K562 (cell line): ENCODE data around the gene UNKL. TPM values are rescaled to one million over a fixed set of nuclear protein-coding genes. Genes with fewer than 3 reads are reported as not detected.

ENCODE experiments used
- ATAC-seq: fragments of 200-7000 bp; cut with Tn5 transposase; 3 replicates; pipeline ENCODE4 v1.9.1; 2020; ENCODE audit warnings: moderate library complexity
- BruUV-seq: library from RNA; stranded (reverse); fragments of 400-500 nt; replicated peaks from 2 replicates; lab custom pipeline; 2021; lab: Mats Ljungman, UMichigan
- CTCF ChIA-PET: fragments of 300-600 bp; formaldehyde crosslinking; extraction: SDS; loops from one replicate; lab custom pipeline; 2021; ENCODE audit warnings: low intra/inter-chr PET ratio; lab: Yijun Ruan, JAX
- POLR2A ChIA-PET: fragments of 300-600, 350-650 bp; sonication (Branson Sonifier 250); formaldehyde crosslinking; extraction: SDS; loops from one replicate; lab custom pipeline; 2021; ENCODE audit warnings: antibody characterized with exemption, inconsistent platforms; lab: Yijun Ruan, JAX
- DNase-seq, 4 experiments: peaks; one replicate each; pipeline versions ENCODE4 v3.0.0 to v3.0.0-alpha.2; 2011 to 2018; ENCODE audit warnings: low spot score in 3 of 4, mixed read lengths in 3 of 4; ENCODE audit errors: extremely low read depth in 1 of 4
- FAIRE-seq: peaks from 2 replicates; lab custom pipeline; 2011; peaks lifted over from hg19 to GRCh38; lab: Jason Lieb, UNC
- H2AFZ ChIP-seq: 2 replicates; pipeline ENCODE4 v1.6.0; 2011; ENCODE audit warnings: low read depth, low read length, control low read depth, inconsistent platforms
- H3K27ac ChIP-seq: fragments of 200-600 bp; 3 replicates; pipeline ENCODE4 v1.8.0; 2011; ENCODE audit warnings: low read depth, mild to moderate bottlenecking, control low read depth, inconsistent platforms, low read length, moderate library complexity, mixed read lengths; ENCODE audit errors: extremely low read depth
- H3K27me3 ChIP-seq, 2 experiments: fragments of 300-600 bp in 1 of 2; 2 replicates in 1 of 2; 3 replicates in 1 of 2; pipeline versions ENCODE4 v1.6.0 to v1.8.0; 2011; ENCODE audit warnings: inconsistent platforms in 2 of 2, low read length in 2 of 2, mild to moderate bottlenecking in 1 of 2, mixed read lengths in 1 of 2, moderate library complexity in 1 of 2; ENCODE audit not compliant: control insufficient read depth in 2 of 2, insufficient read depth in 2 of 2
- H3K36me3 ChIP-seq: fragments of 300-600 bp; 3 replicates; pipeline ENCODE4 v1.8.0; 2011; ENCODE audit warnings: mild to moderate bottlenecking, low read length, inconsistent platforms; ENCODE audit not compliant: control insufficient read depth, insufficient read depth
- H3K4me1 ChIP-seq, 2 experiments: fragments of 200-600 bp in 1 of 2; replicated peaks in 1 of 2; 2 replicates in 1 of 2; 3 replicates in 1 of 2; pipeline versions ENCODE4 v1.5.1 to v1.8.0; 2011; ENCODE audit warnings: inconsistent platforms in 2 of 2, low read length in 2 of 2, mild to moderate bottlenecking in 1 of 2, mixed read lengths in 1 of 2, moderate library complexity in 1 of 2; ENCODE audit not compliant: control insufficient read depth in 2 of 2, insufficient read depth in 2 of 2
- H3K4me2 ChIP-seq: 2 replicates; pipeline ENCODE4 v1.6.1; 2011; ENCODE audit warnings: low read length, control low read depth, inconsistent platforms, mixed read lengths; ENCODE audit not compliant: insufficient read depth
- H3K4me3 ChIP-seq: fragments of 200-600 bp; sonication (generic), shearing (Covaris generic); 2 replicates; pipeline ENCODE4 v1.5.1; 2016; ENCODE audit warnings: control low read depth, inconsistent platforms
- H3K79me2 ChIP-seq: fragments of 200-600 bp; 3 replicates; pipeline ENCODE4 v1.8.0; 2011; ENCODE audit warnings: low read length, inconsistent platforms; ENCODE audit not compliant: control insufficient read depth, insufficient read depth
- H3K9ac ChIP-seq, 2 experiments: 2 replicates each; pipeline versions ENCODE4 v1.6.0 to v1.6.1; 2011; ENCODE audit warnings: low read depth in 2 of 2, low read length in 2 of 2, control low read depth in 1 of 2, inconsistent platforms in 1 of 2, mild to moderate bottlenecking in 1 of 2, mixed read lengths in 1 of 2; ENCODE audit not compliant: insufficient read depth in 1 of 2
- H3K9me1 ChIP-seq: one replicate; pipeline ENCODE4 v1.6.0; 2011; ENCODE audit warnings: inconsistent platforms, mild to moderate bottlenecking, low read length, moderate library complexity; ENCODE audit not compliant: control insufficient read depth, insufficient read depth
- H3K9me3 ChIP-seq: replicated peaks from 2 replicates; pipeline ENCODE4 v1.5.1; 2011; ENCODE audit warnings: low read depth, low read length, inconsistent platforms; ENCODE audit not compliant: control insufficient read depth, insufficient read depth
- H4K20me1 ChIP-seq: replicated peaks from 2 replicates; pipeline ENCODE4 v1.6.1; 2011; ENCODE audit warnings: low read length, inconsistent platforms, mixed read lengths; ENCODE audit not compliant: control insufficient read depth, insufficient read depth
- ATF3 ChIP-seq, 2 experiments: fragments of 450-650 bp in 1 of 2; sonication (generic) in 1 of 2; formaldehyde crosslinking in 1 of 2; IDR thresholded peaks in 1 of 2; conservative IDR thresholded peaks in 1 of 2; 2 replicates each; pipeline versions ENCODE4 v1.6.1 to v1.8.1; 2016 to 2023; ENCODE audit warnings: mild to moderate bottlenecking in 2 of 2, moderate library complexity in 2 of 2, inconsistent platforms in 1 of 2, missing genetic modification reagents in 1 of 2
- CEBPB ChIP-seq: fragments of 450-650 bp; IDR thresholded peaks from 2 replicates; pipeline ENCODE4 v1.6.1; 2016; ENCODE audit warnings: missing genetic modification characterization, missing compliant biosample characterization
- CEBPG ChIP-seq, 3 experiments: fragments of 200-800 bp in 1 of 3; sonication (Bioruptor generic) in 1 of 3; sonication (generic) in 1 of 3; formaldehyde crosslinking in 1 of 3; IDR thresholded peaks in 2 of 3; conservative IDR thresholded peaks in 1 of 3; 2 replicates each; pipeline versions ENCODE4 v1.6.1 to v1.8.0; 2016 to 2022; ENCODE audit warnings: missing compliant biosample characterization in 2 of 3, missing genetic modification characterization in 2 of 3, mild to moderate bottlenecking in 1 of 3, missing genetic modification reagents in 1 of 3
- NFIC ChIP-seq: fragments of 450-650 bp; IDR thresholded peaks from 2 replicates; pipeline ENCODE4 v1.6.1; 2017; ENCODE audit warnings: mild to moderate bottlenecking, inconsistent platforms
- POLR2G ChIP-seq: fragments of 200-400 bp; formaldehyde crosslinking; IDR thresholded peaks from 2 replicates; pipeline ENCODE4 v1.6.1; 2017; ENCODE audit warnings: low read depth, mild to moderate bottlenecking, antibody characterized with exemption, low read length, moderate library complexity
- WGBS: fragments of 100-300 bp; shearing (Covaris generic); methylation state at CpG from one replicate; pipeline ENCODE4 v1.1.6; 2016; ENCODE audit warnings: low coverage, mixed read lengths; ENCODE audit not compliant: insufficient coverage; ENCODE audit errors: missing lambda C conversion rate; 5-methylcytosine and 5-hydroxymethylcytosine counted together
- in situ Hi-C: fragments of 300-500 bp; cut with MboI; formaldehyde crosslinking; loops from 4 replicates; pipeline ENCODE4 v1.15.0; 2018; ENCODE audit warnings: inconsistent platforms, mixed read lengths
- intact Hi-C: fragments of 100-400 bp; cut with micrococcal nuclease; formaldehyde crosslinking; loops from 2 replicates; pipeline ENCODE4 v1.14.2; 2022
- polyA plus RNA-seq, 8 experiments: library from polyadenylated mRNA; depleted of rRNA in 4 of 8; stranded (reverse) in 5 of 8; unstranded in 3 of 8; fragments of >200 nt; fragmentation: Nextera tagmentation in 2 of 8; fragmentation: Illumina TruSeq in 1 of 8; extraction: Ambion mirVana in 2 of 8; extraction: Trizol in 1 of 8; gene quantifications; 2 replicates each; pipeline versions ENCODE4 v1.2.1 to v1.2.3, GENCODE V29; 2011 to 2014; ENCODE audit warnings: inconsistent platforms in 1 of 8, missing spikeins in 1 of 8
- total RNA-seq, 7 experiments: library from RNA; depleted of rRNA in 6 of 7; stranded (reverse); fragments of >200 nt in 6 of 7; fragmentation: Illumina TruSeq in 2 of 7; extraction: Trizol in 2 of 7; gene quantifications; 2 replicates each; pipeline versions ENCODE4 v1.2.1 to v1.2.3, GENCODE V29; 2011 to 2021; ENCODE audit warnings: low replicate concordance in 1 of 7

Gene UNKL
- total and polyA plus RNA-seq, 9 of the 15 experiments (the other 6 are each of a cell fraction or from before 2014, with no cell fraction given), result 0.37 to 30.2 (median 5.1) TPM

GRCh38 chr16:1401758-1402154, 12.7 kb downstream of the UNKL start:
- no peak for ATAC-seq
- peak overlapping the region in 1 of 2 experiments; percentile 55; a peak in 2 of 4 replicates for H3K9ac ChIP-seq
- no peaks in the 10 kb centered on the region for H3K36me3 ChIP-seq
- ChIA-PET CTCF (no interaction called here), POLR2A (interaction anchor here (0.9 kb wide), 2 partner anchors 12 to 22 kb away, joined by 3 to 4 read pairs; no protein-coding TSS in a partner anchor)
- in situ Hi-C loops (no loop called here), intact Hi-C loops (no loop called here)
- H4K20me1 ChIP-seq, result no peaks in the 10 kb centered on the region; the same call in 1 of the 2 replicates
- no peaks in the 10 kb centered on the region for H3K27me3 ChIP-seq
- H3K4me3 ChIP-seq, result no peak overlapping the region
- FAIRE-seq, result no peak
- BruUV-seq, result no TSS peak
- H3K27ac ChIP-seq, result no peak overlapping the region
- H3K4me2 ChIP-seq, result no peak overlapping the region
- no peak for DNase-seq
- H3K4me1 ChIP-seq, result peaks cover 0 to 36% of the 10 kb centered on the region in 2 experiments; a peak in 2 of 5 replicates
- no peak overlapping the region for H2AFZ ChIP-seq
- no peaks in the 10 kb centered on the region for H3K9me1 ChIP-seq
- H3K79me2 ChIP-seq, result no peaks in the 10 kb centered on the region
- H3K9me3 ChIP-seq, result no peaks in the 10 kb centered on the region
- 74% methylated on average over 12 of the region's 13 CpGs for WGBS
- TF ChIP-seq POLR2G, result 0 out of 2 replicates have a peak, but pooled peaks have one; percentile 1
- no peak for TF ChIP-seq NFIC
- TF ChIP-seq ATF3 (IDR thresholded peaks at IDR 0.05), result 0 out of 2 replicates have a peak, but pooled peaks have one; percentile 11
- TF ChIP-seq ATF3 (CRISPR knock-in tag; conservative IDR thresholded peaks at IDR 0.05), result no peak
- TF ChIP-seq CEBPB, result peak; percentile 74
- TF ChIP-seq CEBPG (CRISPR knock-in tag; IDR thresholded peaks at IDR 0.05), result peak; percentile 46; the same call in 1 of the 2 replicates
- no peak for TF ChIP-seq CEBPG (tag; conservative IDR thresholded peaks at IDR 0.05 in 1 of 2, IDR thresholded peaks at IDR 0.05 in 1 of 2)
